ENCODE data around the gene NR2E3. TPM values are rescaled to one million over a fixed set of nuclear protein-coding genes. Genes with fewer than 3 reads are reported as not detected.

The NR2E3 gene
- total and polyA plus RNA-seq, 9 of the 15 experiments (the other 6 are each of a cell fraction or from before 2014, with no cell fraction given), result not detected

DNA sequence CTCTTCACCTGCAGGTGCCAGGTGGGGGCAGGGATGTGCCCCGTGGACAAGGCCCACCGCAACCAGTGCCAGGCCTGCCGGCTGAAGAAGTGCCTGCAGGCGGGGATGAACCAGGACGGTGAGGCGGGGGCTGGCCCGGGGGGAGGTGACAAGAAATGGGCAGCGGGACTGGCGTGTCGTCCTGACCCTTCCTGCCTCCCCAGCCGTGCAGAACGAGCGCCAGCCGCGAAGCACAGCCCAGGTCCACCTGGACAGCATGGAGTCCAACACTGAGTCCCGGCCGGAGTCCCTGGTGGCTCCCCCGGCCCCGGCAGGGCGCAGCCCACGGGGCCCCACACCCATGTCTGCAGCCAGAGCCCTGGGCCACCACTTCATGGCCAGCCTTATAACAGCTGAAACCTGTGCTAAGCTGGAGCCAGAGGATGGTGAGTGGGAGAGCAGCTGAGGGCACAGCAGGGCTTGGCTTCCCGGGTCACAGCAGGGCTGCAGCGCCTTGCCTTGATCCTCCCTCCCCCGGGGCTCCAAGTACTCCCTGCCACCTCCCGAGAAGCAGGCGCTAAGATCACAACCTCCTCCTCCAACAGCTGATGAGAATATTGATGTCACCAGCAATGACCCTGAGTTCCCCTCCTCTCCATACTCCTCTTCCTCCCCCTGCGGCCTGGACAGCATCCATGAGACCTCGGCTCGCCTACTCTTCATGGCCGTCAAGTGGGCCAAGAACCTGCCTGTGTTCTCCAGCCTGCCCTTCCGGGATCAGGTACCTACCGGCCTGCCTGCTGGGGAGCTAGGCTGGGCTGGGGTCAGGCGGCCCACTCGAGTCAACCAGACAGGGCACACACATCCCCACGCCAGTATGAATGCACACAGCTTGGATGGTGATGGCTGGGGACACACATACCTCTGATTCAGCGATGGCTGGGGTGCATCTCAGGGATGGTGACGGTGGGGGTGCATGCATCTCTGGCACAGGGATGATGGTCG is 1.7 kb downstream of the NR2E3 start (continued):
- TF ChIP-seq, protein P1, sequence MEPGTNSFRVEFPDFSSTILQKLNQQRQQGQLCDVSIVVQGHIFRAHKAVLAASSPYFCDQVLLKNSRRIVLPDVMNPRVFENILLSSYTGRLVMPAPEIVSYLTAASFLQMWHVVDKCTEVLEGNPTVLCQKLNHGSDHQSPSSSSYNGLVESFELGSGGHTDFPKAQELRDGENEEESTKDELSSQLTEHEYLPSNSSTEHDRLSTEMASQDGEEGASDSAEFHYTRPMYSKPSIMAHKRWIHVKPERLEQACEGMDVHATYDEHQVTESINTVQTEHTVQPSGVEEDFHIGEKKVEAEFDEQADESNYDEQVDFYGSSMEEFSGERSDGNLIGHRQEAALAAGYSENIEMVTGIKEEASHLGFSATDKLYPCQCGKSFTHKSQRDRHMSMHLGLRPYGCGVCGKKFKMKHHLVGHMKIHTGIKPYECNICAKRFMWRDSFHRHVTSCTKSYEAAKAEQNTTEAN (CRISPR knock-in tag; IDR thresholded peaks at IDR 0.05), result no peak
- TF ChIP-seq KAT2B (IDR thresholded peaks at IDR 0.05; ENCODE audit: low read depth, low read length) (no peak), REST (IDR thresholded peaks at IDR 0.05; ENCODE audit: borderline replicate concordance) (no peak), REST (CRISPR knock-in tag; IDR thresholded peaks at IDR 0.05; ENCODE audit: low read depth) (no peak), HINFP (tag; conservative IDR thresholded peaks at IDR 0.05; ENCODE audit: low read depth) (no peak), ZNF583 (CRISPR knock-in tag; IDR thresholded peaks at IDR 0.05) (no peak), SRSF1 (IDR thresholded peaks at IDR 0.05; ENCODE audit: low read depth, low read length) (no peak), TBP (optimal IDR thresholded peaks at IDR 0.05; ENCODE audit: low read depth, low read length) (no peak), ELF4 (CRISPR knock-in tag; IDR thresholded peaks at IDR 0.05) (no peak), POLR2G (IDR thresholded peaks at IDR 0.05; ENCODE audit: low read depth, low read length) (no peak), YBX1 (IDR thresholded peaks at IDR 0.05) (no peak), RFX5 (IDR thresholded peaks at IDR 0.05; ENCODE audit: low read depth, low read length) (no peak), SMC3 (conservative IDR thresholded peaks at IDR 0.05; ENCODE audit: insufficient read depth, low read depth, low read length) (no peak), SMARCE1 (IDR thresholded peaks at IDR 0.05) (no peak), MCM2 (IDR thresholded peaks at IDR 0.05; ENCODE audit: low read depth) (no peak), FOXP1 (CRISPR knock-in tag; IDR thresholded peaks at IDR 0.05) (no peak)

Measured in K562 (cell line).